OCI-LY3 (cell line): ENCODE results near the gene AHCYL2.

ENCODE experiments used
- CTCF ChIP-seq: fragments of 200-600, 300-600 bp; sonication (generic); IDR thresholded peaks from 2 replicates; pipeline ENCODE4 v1.5.1; 2014; ENCODE audit warnings: antibody characterized with exemption, low read length, low read depth
- EZH2phosphoT487 ChIP-seq: fragments of 200-600 bp; shearing (Covaris generic); IDR thresholded peaks from 2 replicates; pipeline ENCODE4 v1.6.1; 2018; ENCODE audit warnings: antibody characterized with exemption, mixed run types, low read depth

- TF ChIP-seq CTCF: no peak; the same call in 1 of the 2 replicates
- no peak for TF ChIP-seq EZH2phosphoT487
Observed at GRCh38 chr7:129376778-129377700, 152.2 kb downstream of the AHCYL2 start.
